Measurements from ENCODE around the gene TFCP2.

DNA sequence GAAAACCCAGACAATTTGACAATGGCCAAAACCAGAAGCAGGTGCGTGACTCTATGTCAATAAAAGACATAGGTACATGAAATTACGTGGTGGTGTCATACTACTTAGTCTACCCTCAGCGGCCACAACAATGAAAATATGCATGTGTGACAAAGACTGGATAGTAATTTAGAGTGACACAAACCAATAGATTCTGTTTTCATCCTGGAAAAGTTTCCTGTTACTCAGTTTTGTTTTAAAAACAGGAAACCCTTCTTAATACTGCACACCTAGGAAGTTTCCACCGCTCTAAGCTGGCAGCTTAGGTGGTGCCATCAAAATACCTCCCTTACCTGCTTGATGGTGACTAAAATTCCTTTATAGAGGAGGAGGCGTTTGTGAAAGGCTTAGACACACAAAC lies 29.8 kb upstream of the TFCP2 start:
- TF ChIP-seq POLR2A (IDR thresholded peaks at IDR 0.05): no peak
- TF ChIP-seq CTCF (IDR thresholded peaks at IDR 0.05): no peak
